PC-3 (cell line): ENCODE results near the gene RMND1. TPM values are rescaled to one million over a fixed set of nuclear protein-coding genes. Genes with fewer than 3 reads are reported as not detected.

Experiments used
- ATAC-seq: fragments of 200-7000 bp; cut with Tn5 transposase; 2 replicates; pipeline ENCODE4 v1.9.1; 2020; ENCODE audit warnings: mild to moderate bottlenecking, moderate library complexity
- BruUV-seq: library from RNA; stranded (reverse); fragments of 400-500 nt; replicated peaks from 2 replicates; lab custom pipeline; 2021; lab: Mats Ljungman, UMichigan
- CTCF ChIA-PET: fragments of 300-600 bp; sonication (Branson Sonifier 250); formaldehyde crosslinking; loops from one replicate; lab custom pipeline; 2022; ENCODE audit warnings: antibody characterized with exemption; lab: Charles Lee
- POLR2A ChIA-PET: fragments of 300-600 bp; sonication (Branson Sonifier 250); formaldehyde crosslinking; loops from one replicate; lab custom pipeline; 2022; ENCODE audit warnings: antibody characterized with exemption; ENCODE audit not compliant: unreplicated experiment; lab: Charles Lee
- DNase-seq: peaks from one replicate; pipeline ENCODE4 v3.0.0-alpha.2; 2015
- H2AFZ ChIP-seq: fragments of 300-600 bp; sonication (generic); 2 replicates; pipeline ENCODE4 v1.6.0; 2016; ENCODE audit warnings: antibody characterized with exemption, low read length
- H3F3A ChIP-seq: fragments of 300-600 bp; sonication (generic); one replicate; pipeline ENCODE4 v1.6.0; 2017; ENCODE audit warnings: antibody characterized with exemption, low read length, control low read depth, mild to moderate bottlenecking; ENCODE audit not compliant: unreplicated experiment
- H3K27ac ChIP-seq: fragments of 300-600 bp; sonication (generic); 2 replicates; pipeline ENCODE4 v1.5.1; 2016; ENCODE audit warnings: mild to moderate bottlenecking, low read length
- H3K27me3 ChIP-seq: fragments of 300-600 bp; sonication (generic); 2 replicates; pipeline ENCODE4 v1.6.1; 2016; ENCODE audit warnings: low read length, mixed read lengths
- H3K36me3 ChIP-seq: fragments of 300-600 bp; sonication (generic); 2 replicates; pipeline ENCODE4 v1.6.1; 2016; ENCODE audit warnings: low read depth, mixed run types, low read length, mixed read lengths
- H3K4me1 ChIP-seq: fragments of 300-600 bp; sonication (generic); 2 replicates; pipeline ENCODE4 v1.5.1; 2016; ENCODE audit warnings: low read length; ENCODE audit not compliant: insufficient read depth
- H3K4me2 ChIP-seq: fragments of 300-600 bp; sonication (generic); 2 replicates; pipeline ENCODE4 v1.6.0; 2016; ENCODE audit warnings: low read length
- H3K4me3 ChIP-seq: fragments of 300-600 bp; sonication (generic); 2 replicates; pipeline ENCODE4 v1.5.1; 2016; ENCODE audit warnings: mild to moderate bottlenecking, low read length, mixed read lengths
- H3K79me2 ChIP-seq: fragments of 300-600 bp; sonication (generic); 2 replicates; pipeline ENCODE4 v1.6.1; 2017; ENCODE audit warnings: low read length, mixed read lengths
- H3K9ac ChIP-seq: fragments of 300-600 bp; sonication (generic); 2 replicates; pipeline ENCODE4 v1.6.0; 2016; ENCODE audit warnings: mild to moderate bottlenecking, low read length
- H3K9me2 ChIP-seq: fragments of 300-600 bp; sonication (generic); replicated peaks from 2 replicates; pipeline ENCODE4 v1.6.1; 2016; ENCODE audit warnings: mixed run types, low read length, mixed read lengths
- H3K9me3 ChIP-seq: fragments of 300-600 bp; sonication (generic); 2 replicates; pipeline ENCODE4 v1.6.1; 2016; ENCODE audit warnings: low read length, mixed read lengths
- H4K20me1 ChIP-seq: fragments of 300-600 bp; sonication (generic); 2 replicates; pipeline ENCODE4 v1.6.1; 2016; ENCODE audit warnings: low read length, mixed read lengths
- EZH2 ChIP-seq: fragments of 300-600 bp; sonication (generic); IDR thresholded peaks from one replicate; pipeline ENCODE4 v1.6.1; 2017; ENCODE audit warnings: antibody characterized with exemption, mild to moderate bottlenecking, low read length; ENCODE audit not compliant: unreplicated experiment
- EZH2phosphoT487 ChIP-seq: fragments of 300-600 bp; sonication (generic); IDR thresholded peaks from 2 replicates; pipeline ENCODE4 v1.6.1; 2018; ENCODE audit warnings: mild to moderate bottlenecking, antibody characterized with exemption, low read length, borderline replicate concordance
- intact Hi-C: fragments of 100-400 bp; cut with micrococcal nuclease; formaldehyde crosslinking; loops from 2 replicates; pipeline ENCODE4 v1.9.0; 2023
- total RNA-seq: library from RNA; depleted of rRNA; stranded (reverse); fragments of >200 nt; gene quantifications from 2 replicates; pipeline ENCODE4 v1.2.3, GENCODE V29; 2014
- TF ChIP-seq, protein P1 (sequence below): fragments of 300-600 bp; sonication (generic); conservative IDR thresholded peaks from 2 replicates; pipeline ENCODE4 v1.5.1; 2017; ENCODE audit warnings: antibody characterized with exemption, low read depth, mild to moderate bottlenecking, low read length

The RMND1 gene
- total RNA-seq, 1 experiment from 2014 or later = 20.8 TPM

DNA sequence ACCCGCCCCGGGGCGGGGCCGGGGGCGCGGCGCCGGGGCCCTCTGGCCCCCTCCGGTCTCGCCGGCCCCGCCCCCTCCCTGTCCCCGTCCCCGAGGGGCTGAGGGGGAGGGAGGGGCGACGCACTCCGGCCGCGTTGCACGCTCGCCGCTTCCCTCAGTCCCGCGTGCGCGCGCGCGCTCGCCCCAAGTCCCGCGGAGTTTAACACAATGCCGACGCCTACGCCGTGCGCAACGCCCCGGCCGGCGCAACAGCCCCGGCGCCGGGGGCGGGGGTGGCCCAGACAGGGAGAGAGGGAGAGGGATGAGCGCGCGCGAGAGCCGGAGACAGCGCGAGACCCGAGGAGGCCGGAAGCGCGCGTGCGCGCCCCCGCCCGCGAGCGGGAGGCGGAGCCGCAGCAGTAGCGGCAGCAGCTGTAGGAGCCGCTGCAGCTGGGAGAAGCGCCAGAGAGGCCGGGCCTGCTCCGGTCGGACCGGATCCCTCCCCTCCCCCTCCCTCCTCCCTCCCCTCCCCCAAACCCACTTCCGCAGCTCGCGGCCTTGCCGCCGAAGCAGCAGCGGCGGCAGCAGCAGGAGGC is 61.6 kb downstream of the RMND1 start:
- H3K4me3 ChIP-seq = peak overlapping the region; percentile 94
- H3K27me3 ChIP-seq = no peaks in the 10 kb centered on the region
- peaks cover 16% of the 10 kb centered on the region for H4K20me1 ChIP-seq
- H3K79me2 ChIP-seq = peaks cover 81% of the 10 kb centered on the region
- POLR2A ChIA-PET = interaction anchor here (0.6 kb wide), 1 partner anchor 16 kb away, joined by 6 read pairs; no protein-coding TSS in a partner anchor
- CTCF ChIA-PET = no interaction called here
- no TSS peak for BruUV-seq
- intact Hi-C loops = loop anchor here (2.0 kb wide), 1 partner anchor 62 kb away; the partner anchor contains the start of gene RMND1
- H3K9ac ChIP-seq = peak overlapping the region; percentile 99
- H3K36me3 ChIP-seq = peaks cover 11% of the 10 kb centered on the region; the same call in 1 of the 2 replicates
- DNase-seq (peak; percentile 97), ATAC-seq (peak; percentile 84)
- H3F3A ChIP-seq = no peaks in the 10 kb centered on the region
- H3K4me1 ChIP-seq = peaks cover 30% of the 10 kb centered on the region
- no peaks in the 10 kb centered on the region for H3K9me2 ChIP-seq
- H3K4me2 ChIP-seq = no peak overlapping the region
- TF ChIP-seq EZH2 = no peak
- TF ChIP-seq EZH2phosphoT487 = peak; percentile 93
- TF ChIP-seq, protein P1, sequence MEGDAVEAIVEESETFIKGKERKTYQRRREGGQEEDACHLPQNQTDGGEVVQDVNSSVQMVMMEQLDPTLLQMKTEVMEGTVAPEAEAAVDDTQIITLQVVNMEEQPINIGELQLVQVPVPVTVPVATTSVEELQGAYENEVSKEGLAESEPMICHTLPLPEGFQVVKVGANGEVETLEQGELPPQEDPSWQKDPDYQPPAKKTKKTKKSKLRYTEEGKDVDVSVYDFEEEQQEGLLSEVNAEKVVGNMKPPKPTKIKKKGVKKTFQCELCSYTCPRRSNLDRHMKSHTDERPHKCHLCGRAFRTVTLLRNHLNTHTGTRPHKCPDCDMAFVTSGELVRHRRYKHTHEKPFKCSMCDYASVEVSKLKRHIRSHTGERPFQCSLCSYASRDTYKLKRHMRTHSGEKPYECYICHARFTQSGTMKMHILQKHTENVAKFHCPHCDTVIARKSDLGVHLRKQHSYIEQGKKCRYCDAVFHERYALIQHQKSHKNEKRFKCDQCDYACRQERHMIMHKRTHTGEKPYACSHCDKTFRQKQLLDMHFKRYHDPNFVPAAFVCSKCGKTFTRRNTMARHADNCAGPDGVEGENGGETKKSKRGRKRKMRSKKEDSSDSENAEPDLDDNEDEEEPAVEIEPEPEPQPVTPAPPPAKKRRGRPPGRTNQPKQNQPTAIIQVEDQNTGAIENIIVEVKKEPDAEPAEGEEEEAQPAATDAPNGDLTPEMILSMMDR = no peak
- no peak overlapping the region for H2AFZ ChIP-seq
- H3K27ac ChIP-seq = peak overlapping the region; percentile 94
- H3K9me3 ChIP-seq = no peaks in the 10 kb centered on the region

DNA sequence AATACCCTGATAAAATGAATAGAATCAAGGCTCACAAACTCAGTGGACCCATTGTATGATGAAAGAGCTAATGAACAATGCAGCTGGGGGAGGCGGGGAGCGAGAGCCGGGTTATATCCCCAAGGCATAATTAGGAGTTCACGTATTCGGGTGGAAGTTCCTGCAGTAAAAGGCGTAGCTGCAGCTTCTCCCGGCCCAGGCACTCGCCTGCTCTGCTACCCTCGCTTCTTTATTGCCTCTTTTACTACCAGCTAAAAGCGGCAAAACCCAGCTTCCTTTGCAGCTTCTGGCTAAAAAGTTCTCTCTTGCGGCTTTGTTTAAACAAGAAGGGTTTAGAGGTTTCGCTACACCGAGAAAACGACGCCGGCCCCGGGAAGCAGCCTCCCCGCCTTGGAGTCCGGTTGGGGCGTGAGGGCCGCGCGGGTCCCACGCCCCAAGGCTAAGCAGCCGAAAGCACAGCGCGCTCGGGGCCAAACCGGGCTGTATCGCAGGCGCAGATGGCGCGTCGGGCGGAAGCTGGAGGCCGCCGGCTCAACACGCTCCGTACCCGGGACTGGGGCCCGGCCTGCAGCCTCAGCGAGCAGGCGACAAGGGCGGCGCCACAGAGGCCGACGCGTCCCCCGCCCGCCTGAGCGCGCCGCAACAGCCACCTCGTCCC is 62.2 kb downstream of the RMND1 start:
- no peaks in the 10 kb centered on the region for H3K27me3 ChIP-seq
- ChIA-PET POLR2A (interaction anchor here (0.5 to 0.7 kb wide), 2 partner anchors 36 to 345 kb away, joined by 3 read pairs; no protein-coding TSS in a partner anchor), CTCF (no interaction called here)
- H2AFZ ChIP-seq = peak overlapping the region; percentile 84
- peak overlapping the region; percentile 94 for H3K4me3 ChIP-seq
- peaks cover 81% of the 10 kb centered on the region for H3K79me2 ChIP-seq
- peaks cover 30% of the 10 kb centered on the region for H3K4me1 ChIP-seq
- no TSS peak for BruUV-seq
- H3K9me2 ChIP-seq = no peaks in the 10 kb centered on the region
- DNase-seq (peak; percentile 58), ATAC-seq (peak; percentile 61)
- intact Hi-C loops = loop anchor here (2.0 kb wide), 1 partner anchor 63 kb away; the partner anchor contains the start of gene RMND1
- TF ChIP-seq, protein P1 = no peak
- peaks cover 16% of the 10 kb centered on the region for H4K20me1 ChIP-seq
- peak overlapping the region; percentile 94 for H3K27ac ChIP-seq
- H3K4me2 ChIP-seq = peak overlapping the region; percentile 97
- H3K9me3 ChIP-seq = no peaks in the 10 kb centered on the region
- no peaks in the 10 kb centered on the region for H3F3A ChIP-seq
- peak overlapping the region; percentile 99 for H3K9ac ChIP-seq
- peaks cover 11% of the 10 kb centered on the region; the same call in 1 of the 2 replicates for H3K36me3 ChIP-seq
